ENCODE measurements around the gene MORN1.

Gene MORN1

DNA sequence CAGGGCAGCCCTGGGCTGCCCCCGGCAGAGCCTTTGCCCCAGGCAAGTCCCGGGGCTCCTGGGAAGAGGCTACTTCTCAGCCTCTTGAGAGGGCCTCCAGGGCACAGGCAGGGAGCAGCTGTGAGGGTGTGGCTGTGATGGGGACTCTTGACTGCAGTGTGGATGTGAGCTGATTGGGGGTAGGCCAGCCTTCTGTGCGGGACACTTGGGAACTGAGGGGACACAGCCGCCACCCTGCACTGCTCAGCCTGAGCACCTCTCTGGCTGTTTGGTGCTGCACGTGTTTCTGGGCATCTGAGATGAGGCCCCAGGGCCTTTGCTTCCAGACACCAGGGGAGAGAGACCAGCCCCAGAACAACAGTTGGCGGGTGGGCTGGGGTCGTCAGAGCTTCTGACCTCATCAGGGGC is 101.2 kb downstream of the MORN1 start:
- DNase-seq (ENCODE audit: low read depth in 2 of 2), result no peak

DNA sequence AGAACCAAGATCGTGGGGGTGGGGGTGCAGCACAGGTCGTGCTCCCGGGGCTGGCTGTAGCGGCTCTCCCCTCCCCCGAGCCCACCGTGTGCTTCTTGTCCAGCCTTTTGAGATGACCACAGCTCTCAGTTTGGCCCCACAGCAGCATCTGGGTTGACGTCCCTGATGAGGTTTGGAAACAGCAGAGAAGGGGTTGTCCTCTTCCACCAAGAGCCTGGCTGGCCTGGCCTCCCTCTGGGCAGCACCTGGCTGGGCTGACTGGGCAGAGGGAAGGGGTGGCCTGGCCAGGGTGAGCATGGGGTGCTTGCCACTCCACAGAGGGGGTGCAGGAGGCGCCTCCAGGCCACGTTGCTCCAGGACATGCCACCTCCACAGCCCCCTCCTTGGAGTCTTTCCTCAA is 101.7 kb downstream of the MORN1 start:
- no peak for DNase-seq (ENCODE audit: low read depth in 2 of 2)

DNA sequence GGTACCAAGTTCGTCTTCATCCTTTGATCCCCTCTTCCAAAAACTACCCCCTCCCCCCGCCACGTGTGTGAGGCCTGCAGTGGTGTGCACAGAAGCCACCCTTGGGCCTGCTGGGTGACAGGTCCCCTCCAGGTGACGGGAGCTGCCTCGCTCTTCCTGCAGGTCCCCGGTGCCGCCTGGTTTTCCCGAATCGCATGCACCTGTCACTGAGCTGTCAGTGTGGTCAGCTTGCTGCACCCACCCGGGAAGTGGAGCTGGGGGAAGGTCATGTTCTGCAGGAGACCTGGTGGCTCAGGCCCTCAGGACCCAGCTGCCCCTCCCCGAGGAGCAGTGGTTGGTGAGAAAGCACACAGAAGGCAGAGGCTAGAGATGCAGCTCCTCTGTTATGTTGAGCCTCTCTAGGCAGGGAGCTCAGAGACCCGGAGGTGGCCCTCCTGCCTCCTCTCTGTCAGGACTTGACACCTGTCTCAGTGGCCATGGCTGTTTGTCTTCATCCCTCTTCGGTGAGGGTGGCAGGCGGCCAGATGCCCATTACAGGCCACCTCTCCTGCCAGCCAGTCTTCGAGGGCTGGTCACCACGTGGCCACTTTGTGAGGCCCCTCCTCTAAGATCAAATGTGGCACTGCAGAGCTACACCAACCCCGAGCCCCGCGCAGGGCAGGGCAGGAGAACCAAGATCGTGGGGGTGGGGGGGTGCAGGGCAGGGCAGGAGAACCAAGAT is 102.4 kb downstream of the MORN1 start:
- no peak for DNase-seq (ENCODE audit: low read depth in 2 of 2)

DNA sequence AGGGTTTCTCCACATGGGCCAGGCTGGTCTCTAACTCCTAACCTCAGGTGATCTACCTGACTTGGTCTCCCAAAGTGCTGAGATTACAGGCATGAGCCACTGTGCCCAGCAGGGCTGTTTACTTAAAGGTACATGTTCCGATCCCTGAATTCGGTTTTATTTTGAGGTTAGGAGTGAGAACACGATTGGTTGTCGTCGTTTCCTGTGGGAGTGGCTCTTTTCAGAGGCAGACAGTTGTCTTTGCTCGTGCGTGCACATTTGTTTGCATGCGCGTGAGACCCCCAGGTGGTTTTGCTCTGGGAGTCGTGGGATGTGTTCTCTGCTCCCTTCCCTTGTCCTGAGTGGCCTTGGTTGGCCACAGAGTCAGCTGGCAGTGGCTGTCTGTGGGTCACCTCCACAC is 103.0 kb downstream of the MORN1 start:
- no peak for DNase-seq (ENCODE audit: low read depth in 2 of 2)

DNA sequence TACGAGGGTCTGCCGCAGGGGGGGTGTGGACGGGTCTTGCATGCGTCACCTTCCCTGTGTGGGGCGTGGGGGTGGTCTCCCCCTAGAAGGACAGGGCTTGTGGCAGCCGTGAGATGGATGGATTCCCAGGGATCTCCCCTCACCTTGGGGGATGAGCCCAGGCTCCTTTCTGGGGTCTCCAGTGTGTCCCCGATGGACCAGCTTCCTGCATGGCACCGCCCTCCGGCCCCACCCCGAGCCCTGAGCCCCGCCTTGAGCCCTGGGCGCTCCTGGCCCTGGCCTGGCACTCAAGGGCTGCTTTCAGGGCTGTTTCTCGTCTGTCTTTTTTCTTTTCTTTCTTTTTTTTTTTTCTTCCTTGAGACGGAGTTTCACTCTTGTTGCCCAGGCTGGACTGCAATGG is 103.7 kb downstream of the MORN1 start:
- no peak for DNase-seq (ENCODE audit: low read depth in 2 of 2)

DNA sequence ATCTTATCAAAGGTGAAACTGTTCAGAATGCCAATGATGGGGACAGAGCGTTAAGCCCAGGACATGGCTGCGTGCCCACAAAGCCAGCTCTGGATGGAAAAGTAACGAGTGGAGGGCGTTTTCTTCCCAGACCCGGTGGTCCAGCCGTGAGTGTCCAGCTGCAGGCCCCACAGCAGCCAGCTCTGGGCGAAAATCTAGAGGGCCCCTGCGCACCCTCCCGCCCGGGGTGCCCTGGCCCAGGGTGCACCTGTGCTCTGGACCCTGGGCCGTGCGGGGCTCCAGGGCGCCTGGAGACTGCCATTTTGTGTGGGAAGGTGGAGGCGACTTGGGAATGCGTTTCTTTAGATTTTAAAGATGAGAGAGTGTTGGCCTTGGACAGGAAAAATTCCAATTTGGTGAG is 104.4 kb downstream of the MORN1 start:
- DNase-seq (ENCODE audit: low read depth in 2 of 2), result no peak

DNA sequence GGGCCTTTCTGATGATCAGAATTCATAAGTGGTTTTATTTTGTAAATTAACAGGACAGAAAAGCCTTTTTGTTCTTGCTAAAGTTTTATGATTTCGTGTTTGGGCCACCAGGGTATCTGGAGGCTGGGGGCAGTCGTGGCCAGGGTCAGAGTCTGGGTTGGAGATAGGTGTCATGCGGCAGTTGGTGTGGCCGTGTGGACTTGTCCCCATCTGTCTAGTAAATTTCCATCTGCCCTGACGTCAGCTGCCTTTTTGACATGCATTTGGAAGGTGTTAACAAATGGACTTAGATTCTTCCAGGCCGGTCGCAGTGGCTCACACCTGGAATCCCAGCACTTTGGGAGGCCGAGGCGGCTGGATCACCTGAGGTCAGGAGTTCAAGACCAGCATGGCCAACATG is 106.4 kb downstream of the MORN1 start:
- no peak for DNase-seq (ENCODE audit: low read depth in 2 of 2)

DNA sequence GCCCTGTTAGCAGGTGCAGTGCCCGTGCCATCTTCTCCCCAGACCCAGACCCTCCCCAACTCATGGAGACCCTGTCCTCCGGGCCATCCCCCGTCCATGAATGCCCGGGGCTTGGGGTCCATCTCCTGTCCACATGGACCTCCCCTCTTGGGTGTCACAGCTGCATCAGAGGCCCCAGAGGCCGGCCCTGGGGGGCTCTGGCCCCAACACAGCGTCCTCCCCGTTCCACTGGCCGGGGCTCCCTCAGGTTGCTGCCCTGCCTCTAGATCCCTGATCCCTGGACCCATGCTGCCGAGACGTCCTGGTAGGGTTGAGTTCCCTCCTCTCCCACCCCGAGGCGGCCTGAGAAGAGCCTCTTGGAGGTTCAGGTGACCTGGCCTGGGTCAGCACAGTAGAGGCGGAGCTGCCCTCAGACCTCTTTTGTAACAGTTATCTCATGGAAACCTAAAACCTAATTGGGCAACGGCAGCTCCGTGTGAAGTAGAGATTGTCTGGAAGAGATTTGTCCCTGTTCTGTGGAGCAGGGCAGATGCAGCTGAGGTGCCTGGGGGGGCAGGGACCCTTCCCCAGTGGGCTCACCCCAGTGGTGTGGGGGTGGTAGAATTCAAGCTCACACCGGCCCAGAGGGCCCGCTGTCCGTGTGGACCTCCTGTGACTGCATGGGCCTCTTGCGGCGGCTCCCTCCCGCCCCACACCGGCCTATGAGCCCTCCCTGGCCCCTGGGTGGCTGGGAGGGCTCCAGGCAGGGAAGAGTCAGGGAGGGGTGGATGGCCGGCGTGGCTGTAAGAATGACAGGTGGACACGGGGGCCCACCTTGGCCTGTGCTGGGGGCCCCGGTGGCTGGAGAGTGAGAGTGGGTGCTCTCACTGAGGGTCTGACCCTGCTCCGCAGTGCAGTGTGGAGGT is 107.1 kb downstream of the MORN1 start:
- no peak for DNase-seq (ENCODE audit: low read depth in 2 of 2)

DNA sequence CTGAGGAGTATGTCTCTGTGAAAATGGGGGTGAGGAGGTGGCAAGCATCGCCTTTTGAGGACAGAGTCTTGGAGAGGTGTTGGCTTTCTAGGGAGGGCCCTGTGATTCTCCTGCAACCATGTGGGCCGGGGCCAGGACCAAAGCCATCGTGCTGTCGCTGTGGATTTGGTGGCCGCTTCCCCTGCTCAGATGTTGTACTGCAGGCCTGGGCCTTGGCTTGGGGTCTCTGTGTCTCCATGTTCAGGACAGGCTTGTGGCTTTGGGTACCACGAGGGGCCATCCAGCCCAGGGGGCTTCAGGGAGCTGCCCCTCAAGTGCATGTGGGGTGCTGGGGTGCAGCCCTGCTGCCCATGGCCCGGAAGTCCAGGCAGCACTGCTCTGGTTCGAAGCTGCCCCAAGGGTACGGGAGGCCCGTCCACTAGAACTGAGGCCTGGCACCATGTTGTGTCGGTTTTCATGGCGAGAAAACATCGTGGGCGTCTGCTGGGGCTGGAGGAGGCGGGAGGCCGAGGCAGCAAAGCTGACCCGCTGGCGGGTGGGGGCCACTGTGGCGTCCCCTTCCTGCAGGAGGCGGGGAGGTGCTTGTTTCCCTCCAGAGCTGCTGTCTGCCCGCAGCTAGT is 107.9 kb downstream of the MORN1 start:
- DNase-seq (ENCODE audit: low read depth in 2 of 2), result no peak

DNA sequence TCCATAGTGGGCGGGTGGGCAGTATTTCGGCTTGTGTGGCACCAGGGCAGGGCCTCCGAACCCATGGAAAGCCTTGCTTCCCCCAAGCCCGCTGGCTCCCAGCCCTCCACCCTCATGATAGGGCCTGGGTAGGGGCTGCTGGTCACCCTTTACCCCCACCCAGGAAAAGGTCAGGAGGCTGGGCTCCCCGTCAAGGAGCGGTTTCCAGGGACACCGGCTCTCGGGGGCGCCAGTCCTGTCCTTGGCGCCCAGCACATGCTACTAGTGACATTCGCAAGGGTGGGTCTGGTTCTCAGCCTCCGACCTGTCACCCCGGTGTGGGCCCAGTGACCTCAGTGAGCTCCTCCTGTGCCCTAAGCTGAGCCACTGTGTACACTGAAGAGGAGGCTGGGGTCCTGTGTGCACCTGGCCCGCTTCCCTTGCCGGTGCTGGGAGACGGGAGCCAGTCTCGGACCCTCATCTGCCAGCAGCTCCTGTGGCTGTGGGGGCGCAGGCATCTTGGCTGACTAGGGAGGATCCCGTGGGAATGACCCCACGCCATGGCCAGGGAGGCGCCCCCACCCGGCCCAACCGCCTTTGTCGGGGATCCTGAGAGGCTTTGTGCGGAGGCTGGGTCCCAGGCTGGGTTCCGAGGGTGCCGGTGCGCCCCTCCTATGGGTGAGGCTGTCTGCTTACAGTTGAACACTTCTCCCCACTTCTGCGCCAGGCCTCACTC is 108.6 kb downstream of the MORN1 start:
- DNase-seq (ENCODE audit: low read depth in 2 of 2), result no peak

DNA sequence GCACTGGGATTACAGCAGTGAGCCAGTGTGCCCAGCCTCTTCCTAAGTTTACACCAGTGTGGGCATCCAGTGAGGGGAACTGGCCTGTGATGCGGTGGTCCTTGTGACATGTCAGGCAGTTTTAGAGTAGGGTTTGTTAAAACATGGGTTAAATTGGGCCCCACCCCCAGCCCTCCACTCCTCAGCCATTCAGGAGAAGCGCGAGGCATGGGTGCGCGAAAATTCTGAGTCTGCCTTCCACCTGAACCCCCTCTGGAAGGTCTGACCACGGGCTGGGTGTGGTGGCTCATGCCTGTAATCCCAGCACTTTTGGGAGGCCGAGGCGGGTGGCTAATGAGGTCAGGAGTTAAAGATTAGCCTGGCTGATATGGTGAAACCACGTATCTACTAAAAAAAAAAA is 111.5 kb downstream of the MORN1 start:
- DNase-seq (ENCODE audit: low read depth in 2 of 2), result no peak

DNA sequence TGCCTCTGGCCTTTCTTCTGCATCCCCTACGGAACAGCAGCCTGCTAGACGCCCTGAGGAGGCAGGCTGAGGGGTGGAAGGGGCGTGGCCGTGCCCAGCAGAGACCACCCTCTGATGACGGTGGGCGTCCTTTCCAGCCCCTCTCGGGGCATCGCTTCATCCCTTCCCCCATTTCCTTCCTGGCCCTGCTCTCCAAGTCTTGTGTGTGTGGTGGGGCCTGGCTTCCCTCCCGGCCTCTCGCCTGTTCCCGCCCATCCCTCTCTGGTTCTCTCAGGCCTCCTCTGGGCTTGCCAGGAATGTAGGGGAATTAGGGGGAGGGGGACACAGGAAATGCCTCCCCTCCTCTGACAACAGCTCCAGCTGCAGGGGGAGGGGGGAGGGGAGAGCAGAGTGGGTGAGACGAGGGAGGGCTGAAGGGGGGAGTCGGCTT is 112.1 kb downstream of the MORN1 start:
- no peak for DNase-seq (ENCODE audit: low read depth in 2 of 2)

DNA sequence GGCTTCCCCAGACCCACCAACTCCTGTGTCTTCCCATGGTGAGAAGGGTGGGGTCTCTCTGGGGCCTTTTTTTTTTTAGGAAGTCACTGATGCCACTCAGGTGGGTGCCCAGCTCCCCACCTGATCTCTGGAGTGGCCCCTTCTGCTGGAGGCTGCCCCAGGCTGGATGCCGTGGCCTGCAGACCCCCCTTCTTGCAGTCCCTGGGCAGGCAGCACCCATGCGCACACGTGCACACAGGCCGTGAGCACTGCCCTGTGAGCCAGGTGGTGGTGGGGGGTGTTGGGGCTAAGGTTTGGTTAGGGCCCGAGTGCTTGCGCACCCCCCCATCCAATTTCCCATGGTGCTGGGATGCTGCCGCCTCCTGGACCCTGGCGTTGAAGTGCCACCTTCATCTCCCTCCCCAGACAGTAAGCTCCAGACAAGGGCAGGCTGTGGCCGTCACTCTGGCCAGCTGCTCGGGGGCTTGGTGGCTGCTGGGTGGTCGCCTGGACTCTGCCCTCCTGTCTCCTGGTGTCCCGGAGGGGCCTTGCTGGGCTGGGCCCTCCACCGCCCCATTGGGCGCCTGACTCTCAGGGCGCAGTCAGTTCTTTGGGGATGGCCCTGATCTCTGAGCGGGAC is 112.7 kb downstream of the MORN1 start:
- no peak for DNase-seq (ENCODE audit: low read depth in 2 of 2)

DNA sequence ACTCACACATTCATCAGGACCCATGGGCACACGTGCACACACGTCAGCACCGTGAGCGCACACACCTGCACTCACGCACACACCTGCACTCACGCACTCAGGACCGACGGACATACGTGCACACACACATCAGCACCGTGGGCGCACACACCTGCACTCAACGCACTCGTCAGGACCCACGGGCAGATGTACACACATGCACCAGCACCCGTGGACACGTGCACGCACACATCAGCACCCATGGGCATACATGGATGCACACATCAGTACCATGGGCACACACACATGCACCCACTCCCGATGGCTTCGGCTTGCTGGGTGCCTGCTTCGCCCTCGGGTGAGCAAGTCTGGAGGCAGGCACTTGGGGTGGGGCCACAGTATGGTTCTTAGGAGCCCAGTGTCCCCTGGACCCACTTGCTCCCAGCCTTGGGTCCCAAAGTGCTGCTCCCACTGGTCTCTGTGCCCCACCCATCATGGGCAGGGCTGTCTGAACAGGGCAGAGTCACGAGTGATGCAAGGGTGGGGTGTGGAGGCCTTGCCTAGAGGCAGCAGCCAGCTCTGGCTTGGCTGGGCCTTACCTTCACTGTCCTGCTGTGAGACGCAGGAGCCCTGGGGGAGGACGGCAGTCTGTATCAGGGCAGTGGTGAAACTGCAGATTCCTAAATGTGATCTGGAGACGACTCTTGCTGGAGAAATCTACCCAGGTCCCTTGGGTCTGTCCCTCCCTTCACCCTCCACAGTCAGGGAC is 113.4 kb downstream of the MORN1 start:
- DNase-seq (ENCODE audit: low read depth in 2 of 2), result no peak

DNA sequence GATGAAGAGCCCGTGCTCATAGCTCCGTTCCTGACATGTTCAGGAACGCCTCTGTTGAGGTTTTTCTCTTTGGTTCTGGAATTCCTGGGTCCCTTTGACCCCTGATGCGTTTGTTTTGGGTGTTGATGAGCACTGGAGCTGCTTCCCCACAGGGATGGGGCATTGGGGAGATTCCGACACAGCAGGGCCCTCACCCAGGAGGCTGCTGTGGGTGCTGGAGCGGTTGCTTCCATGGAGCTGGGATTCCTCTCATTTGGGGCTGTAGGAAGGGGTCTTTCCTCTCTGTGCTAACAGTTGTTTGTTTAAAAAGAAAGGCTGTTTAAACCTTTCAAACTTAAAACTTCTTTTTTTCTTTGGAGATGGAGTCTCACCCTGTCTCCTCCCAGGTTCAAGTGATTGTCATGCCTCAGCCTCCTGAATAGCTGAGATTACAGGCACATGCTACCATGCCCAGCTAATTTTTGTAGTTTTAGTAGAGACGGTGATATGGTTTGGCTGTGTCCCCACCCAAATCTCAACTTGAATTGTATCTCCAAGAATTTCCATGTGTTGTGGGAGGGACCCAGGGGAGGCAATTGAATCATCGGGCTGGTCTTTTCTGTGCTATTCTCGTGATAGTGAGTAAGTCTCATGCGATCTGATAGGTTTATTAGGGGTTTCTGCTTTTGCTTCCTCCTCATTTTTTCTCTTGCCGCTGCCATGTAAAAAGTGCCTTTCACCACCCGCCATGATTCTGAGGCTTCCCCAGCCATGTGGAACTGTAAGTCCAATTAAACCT is 114.4 kb downstream of the MORN1 start:
- DNase-seq (ENCODE audit: low read depth in 2 of 2), result no peak

DNA sequence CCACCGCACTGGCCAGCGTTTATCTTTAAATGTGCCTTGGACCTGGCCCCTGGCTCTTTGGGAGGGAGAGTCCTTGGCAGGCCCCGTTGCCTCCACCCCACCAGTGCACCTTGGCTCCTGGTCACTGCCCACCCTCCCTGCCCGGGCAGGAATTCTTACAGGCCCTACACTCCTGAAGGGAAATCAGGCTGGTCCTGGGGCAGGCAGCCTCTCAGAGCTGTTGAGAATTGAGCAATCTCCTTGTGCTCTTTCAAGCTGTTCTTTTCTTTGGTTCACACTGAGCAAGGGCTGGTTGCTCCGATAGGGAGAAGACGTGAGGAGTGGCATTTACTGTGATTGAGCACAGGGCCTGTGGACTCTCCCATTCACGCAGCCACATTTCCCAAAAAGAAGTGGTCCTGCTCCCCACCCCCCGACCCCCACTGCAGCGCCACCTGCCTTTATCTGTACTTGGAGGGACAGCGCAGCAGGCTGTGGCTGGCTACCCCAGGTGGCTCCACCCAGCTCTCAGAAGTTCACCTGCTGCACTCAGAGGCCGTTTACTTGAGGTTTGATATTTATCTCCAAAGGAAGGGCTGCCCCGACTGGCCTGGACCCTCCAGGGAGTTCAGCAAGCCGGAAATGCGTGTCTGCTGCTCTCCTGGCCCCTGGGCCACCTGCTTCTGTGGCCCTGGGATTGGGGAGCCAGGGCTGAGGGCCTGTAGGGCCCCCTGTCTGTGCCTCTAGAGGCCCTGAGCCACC is 115.4 kb downstream of the MORN1 start:
- no peak for DNase-seq (ENCODE audit: low read depth in 2 of 2)

DNA sequence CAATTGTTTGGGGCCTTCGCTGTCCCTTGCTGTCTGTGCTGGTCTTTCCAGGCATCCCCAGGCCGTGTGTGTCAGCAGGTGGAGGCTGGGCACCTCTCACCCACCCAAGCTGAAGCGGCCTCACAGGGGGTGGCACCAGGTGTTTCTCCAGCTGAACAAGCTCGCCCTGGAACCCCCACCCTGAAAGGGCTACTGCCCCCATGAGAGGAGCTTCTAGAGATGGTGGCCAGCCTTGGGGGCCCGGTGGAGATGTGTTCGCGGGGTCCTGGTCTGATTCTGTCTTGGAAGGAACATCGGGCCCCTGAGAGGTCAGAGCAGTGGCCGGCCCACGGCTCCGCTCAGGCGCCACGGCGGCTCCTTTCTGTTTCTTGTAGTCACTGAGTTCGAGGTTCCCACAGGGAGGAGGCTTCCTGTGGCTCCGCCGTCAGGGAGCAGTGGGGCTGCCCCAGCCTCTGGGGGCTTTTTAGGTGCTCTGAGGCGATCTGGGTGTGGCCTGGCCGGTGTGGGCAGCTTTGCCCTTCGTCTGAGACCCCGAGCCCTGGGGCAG is 116.4 kb downstream of the MORN1 start:
- DNase-seq (ENCODE audit: low read depth in 2 of 2), result no peak

DNA sequence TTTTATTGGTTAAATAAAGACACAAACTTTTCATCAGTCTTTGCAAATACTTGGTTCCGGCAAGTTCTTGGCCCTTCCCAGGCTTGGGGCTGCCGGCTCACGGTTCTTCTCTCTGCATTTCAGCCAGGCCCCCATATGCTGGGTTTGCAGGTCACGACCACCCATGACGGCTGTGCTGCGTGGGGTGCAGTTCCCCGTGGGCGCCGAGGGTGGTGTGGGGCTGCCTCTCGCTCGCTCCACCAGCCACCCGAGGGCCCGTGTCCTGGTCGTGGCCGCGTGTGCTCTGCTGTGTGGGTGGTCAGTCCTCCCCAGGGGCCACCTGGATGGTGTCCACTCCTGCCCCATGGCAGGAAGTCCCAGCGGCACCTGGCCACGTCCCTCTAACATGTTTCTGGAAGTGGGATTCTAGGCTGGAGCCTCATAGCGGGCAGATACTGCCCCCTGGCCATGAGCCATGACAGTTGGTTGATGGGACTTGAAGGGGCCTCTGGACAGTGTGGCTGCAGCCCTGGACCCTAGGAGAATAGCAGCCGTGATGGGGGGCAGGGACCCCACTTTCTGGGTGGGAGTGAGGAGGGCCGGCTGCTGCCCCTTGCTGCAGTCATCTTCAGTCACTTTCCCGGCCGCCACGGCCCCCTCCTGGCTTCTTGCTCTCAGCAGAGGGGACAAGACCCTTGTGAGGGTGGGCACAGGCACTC is 117.0 kb downstream of the MORN1 start:
- no peak for DNase-seq (ENCODE audit: low read depth in 2 of 2)
